ENCODE data around the gene ZNF689. TPM values are rescaled to one million over a fixed set of nuclear protein-coding genes. Genes with fewer than 3 reads are reported as not detected.
A peak's percentile ranks its signal among the peaks of the same experiment; 100 is the strongest.

Gene ZNF689
- total and polyA plus RNA-seq, 7 donors = 3.4 to 9.6 (median 5.8) TPM

GRCh38 chr16:30615358-30616091 is 5.3 kb upstream of the ZNF689 start:
- ATAC-seq = peak in 2 of 4 donors; percentile 35 to 48
- no peaks in the 10 kb centered on the region for H3K9me3 ChIP-seq
- peak in 1 of 2 donors; percentile 70 for DNase-seq
- intact Hi-C loops (cut with DNase I) = no loop called here
- TF ChIP-seq, protein P1, sequence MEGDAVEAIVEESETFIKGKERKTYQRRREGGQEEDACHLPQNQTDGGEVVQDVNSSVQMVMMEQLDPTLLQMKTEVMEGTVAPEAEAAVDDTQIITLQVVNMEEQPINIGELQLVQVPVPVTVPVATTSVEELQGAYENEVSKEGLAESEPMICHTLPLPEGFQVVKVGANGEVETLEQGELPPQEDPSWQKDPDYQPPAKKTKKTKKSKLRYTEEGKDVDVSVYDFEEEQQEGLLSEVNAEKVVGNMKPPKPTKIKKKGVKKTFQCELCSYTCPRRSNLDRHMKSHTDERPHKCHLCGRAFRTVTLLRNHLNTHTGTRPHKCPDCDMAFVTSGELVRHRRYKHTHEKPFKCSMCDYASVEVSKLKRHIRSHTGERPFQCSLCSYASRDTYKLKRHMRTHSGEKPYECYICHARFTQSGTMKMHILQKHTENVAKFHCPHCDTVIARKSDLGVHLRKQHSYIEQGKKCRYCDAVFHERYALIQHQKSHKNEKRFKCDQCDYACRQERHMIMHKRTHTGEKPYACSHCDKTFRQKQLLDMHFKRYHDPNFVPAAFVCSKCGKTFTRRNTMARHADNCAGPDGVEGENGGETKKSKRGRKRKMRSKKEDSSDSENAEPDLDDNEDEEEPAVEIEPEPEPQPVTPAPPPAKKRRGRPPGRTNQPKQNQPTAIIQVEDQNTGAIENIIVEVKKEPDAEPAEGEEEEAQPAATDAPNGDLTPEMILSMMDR (IDR thresholded peaks at IDR 0.05) = no peak
- 32 to 45% (median 39%) methylated on average over 12 of the region's 12 CpGs for WGBS, 3 donors
- H3K4me3 ChIP-seq = no peak overlapping the region
- H3K4me1 ChIP-seq = no peaks in the 10 kb centered on the region
- H3K36me3 ChIP-seq (ENCODE audit: insufficient read depth in 1 of 2, low read depth in 1 of 2) = no peaks in the 10 kb centered on the region
- H3K27ac ChIP-seq = no peak overlapping the region
- H3K27me3 ChIP-seq (ENCODE audit: insufficient read depth in 3 of 3, low read length in 2 of 3) = no peaks in the 10 kb centered on the region

- no peaks in the 10 kb centered on the region for H3K27me3 ChIP-seq (ENCODE audit: insufficient read depth in 3 of 3, low read length in 2 of 3)
- H3K4me1 ChIP-seq = peaks cover 5% of the 10 kb centered on the region
- DNase-seq (peak; percentile 59 to 80), ATAC-seq (peak; percentile 56 to 74 (median 66))
- TF ChIP-seq, protein P1 (IDR thresholded peaks at IDR 0.05) = no peak
- peak overlapping the region; percentile 86 for H3K27ac ChIP-seq
- no peaks in the 10 kb centered on the region for H3K9me3 ChIP-seq
- intact Hi-C loops (cut with DNase I) = no loop called here
- 13 to 14% (median 14%) methylated on average over 37 to 40 of the region's 40 CpGs for WGBS, 3 donors
- H3K4me3 ChIP-seq = peak overlapping the region; percentile 86
- H3K36me3 ChIP-seq (ENCODE audit: insufficient read depth in 1 of 2, low read depth in 1 of 2) = peaks cover 4 to 48% of the 10 kb centered on the region in 2 donors
These were observed 925 bp downstream of the ZNF689 start for GRCh38 chr16:30609002-30609925.

GRCh38 chr16:30606004-30606403 is 4.2 kb downstream of the ZNF689 start:
- ATAC-seq = no peak
- DNase-seq = no peak
- Histone ChIP-seq H3K4me1 (peaks cover 5% of the 10 kb centered on the region), H3K4me3 (no peak overlapping the region), H3K27me3 (ENCODE audit: insufficient read depth in 3 of 3, low read length in 2 of 3) (no peaks in the 10 kb centered on the region), H3K9me3 (no peaks in the 10 kb centered on the region), H3K27ac (no peak overlapping the region), H3K36me3 (ENCODE audit: insufficient read depth in 1 of 2, low read depth in 1 of 2) (peaks cover 8 to 57% of the 10 kb centered on the region in 2 donors)
- TF ChIP-seq, protein P1 (IDR thresholded peaks at IDR 0.05) = no peak
- intact Hi-C loops (cut with DNase I) = no loop called here
- WGBS, 3 donors = 97 to 100% (median 97%) methylated on average over 3 of the region's 3 CpGs

- 92 to 97% (median 94%) methylated on average over 15 of the region's 15 CpGs for WGBS, 3 donors
- DNase-seq (no peak), ATAC-seq (no peak)
- Histone ChIP-seq H3K36me3 (ENCODE audit: insufficient read depth in 1 of 2, low read depth in 1 of 2) (peaks cover 8 to 57% of the 10 kb centered on the region in 2 donors), H3K9me3 (no peaks in the 10 kb centered on the region), H3K27ac (no peak overlapping the region), H3K4me3 (no peak overlapping the region), H3K4me1 (peaks cover 5% of the 10 kb centered on the region), H3K27me3 (ENCODE audit: insufficient read depth in 3 of 3, low read length in 2 of 3) (no peaks in the 10 kb centered on the region)
- intact Hi-C loops (cut with DNase I) = no loop called here
- TF ChIP-seq, protein P1 (IDR thresholded peaks at IDR 0.05) = no peak
These were observed 5.0 kb downstream of the ZNF689 start for GRCh38 chr16:30605158-30605557.
